Liver (tissue), 9 donors: Measurements from ENCODE around the gene SPATA17. TPM values are rescaled to one million over a fixed set of nuclear protein-coding genes. Genes with fewer than 3 reads are reported as not detected.
A peak's percentile ranks its signal among the peaks of the same experiment; 100 is the strongest.

ENCODE experiments used
- DNase-seq: peaks from one replicate; pipeline ENCODE4 v3.0.0-alpha.2; 2017; ENCODE audit warnings: low spot score
- H3K27ac ChIP-seq, 2 donors: one replicate each; pipeline ENCODE4 v1.7.0; 2013; ENCODE audit warnings: inconsistent platforms in 2 of 2, low read length in 2 of 2, control low read depth in 1 of 2, low read depth in 1 of 2, mild to moderate bottlenecking in 1 of 2
- H3K27me3 ChIP-seq, 4 donors: one replicate each; pipeline versions ENCODE4 v1.6.1 to v1.7.0; 2013; ENCODE audit warnings: low read length in 3 of 4, inconsistent platforms in 1 of 4, mild to moderate bottlenecking in 1 of 4, moderate library complexity in 1 of 4; ENCODE audit not compliant: control insufficient read depth in 4 of 4, insufficient read depth in 4 of 4
- H3K36me3 ChIP-seq, 4 donors: one replicate each; pipeline versions ENCODE4 v1.6.1 to v1.7.0; 2013; ENCODE audit warnings: low read length in 3 of 4, mild to moderate bottlenecking in 3 of 4, low read depth in 1 of 4, moderate library complexity in 1 of 4; ENCODE audit not compliant: control insufficient read depth in 4 of 4, insufficient read depth in 3 of 4
- H3K4me1 ChIP-seq, 4 donors: one replicate each; pipeline versions ENCODE4 v1.6.1 to v1.7.0; 2013; ENCODE audit warnings: low read length in 3 of 4, mild to moderate bottlenecking in 3 of 4, moderate library complexity in 1 of 4; ENCODE audit not compliant: control insufficient read depth in 4 of 4, insufficient read depth in 4 of 4
- H3K4me3 ChIP-seq, 3 donors: one replicate each; pipeline versions ENCODE4 v1.6.1 to v1.7.0; 2013; ENCODE audit warnings: low read length in 3 of 3, control low read depth in 1 of 3, low read depth in 1 of 3, mild to moderate bottlenecking in 1 of 3
- H3K9ac ChIP-seq, 2 donors: one replicate each; pipeline ENCODE4 v1.7.0; 2013; ENCODE audit warnings: low read length in 2 of 2, mild to moderate bottlenecking in 2 of 2, moderate library complexity in 2 of 2, control low read depth in 1 of 2, low read depth in 1 of 2
- H3K9me3 ChIP-seq, 4 donors: one replicate each; pipeline versions ENCODE4 v1.6.1 to v1.7.0; 2013; ENCODE audit warnings: low read length in 3 of 4; ENCODE audit not compliant: control insufficient read depth in 4 of 4
- EGR1 ChIP-seq, 2 donors: IDR thresholded peaks; 2 replicates each; pipeline ENCODE4 v1.6.1; 2016 to 2018; ENCODE audit warnings: antibody characterized with exemption in 2 of 2, low read depth in 2 of 2
- FOXA1 ChIP-seq: IDR thresholded peaks from 2 replicates; pipeline ENCODE4 v1.6.1; 2016; ENCODE audit warnings: antibody characterized with exemption
- FOXA2 ChIP-seq: IDR thresholded peaks from 2 replicates; pipeline ENCODE4 v1.6.1; 2016; ENCODE audit warnings: antibody characterized with exemption
- GABPA ChIP-seq, 2 donors: IDR thresholded peaks in 1 of 2; conservative IDR thresholded peaks in 1 of 2; 2 replicates each; pipeline ENCODE4 v1.6.1; 2016; ENCODE audit warnings: antibody characterized with exemption in 2 of 2, mild to moderate bottlenecking in 1 of 2, moderate library complexity in 1 of 2
- HNF4G ChIP-seq: IDR thresholded peaks from 2 replicates; pipeline ENCODE4 v1.6.1; 2016; ENCODE audit warnings: antibody characterized with exemption
- JUND ChIP-seq, 2 donors: IDR thresholded peaks; 2 replicates each; pipeline ENCODE4 v1.6.1; 2016; ENCODE audit warnings: antibody characterized with exemption in 2 of 2
- NR2F2 ChIP-seq: IDR thresholded peaks from 2 replicates; pipeline ENCODE4 v1.6.1; 2016; ENCODE audit warnings: antibody characterized with exemption
- RAD21 ChIP-seq, 2 donors: IDR thresholded peaks; 2 replicates each; pipeline ENCODE4 v1.6.1; 2016; ENCODE audit warnings: antibody characterized with exemption in 2 of 2, mild to moderate bottlenecking in 2 of 2
- SP1 ChIP-seq: IDR thresholded peaks from 2 replicates; pipeline ENCODE4 v1.6.1; 2018; ENCODE audit warnings: antibody characterized with exemption, mild to moderate bottlenecking
- TAF1 ChIP-seq: conservative IDR thresholded peaks from 2 replicates; pipeline ENCODE4 v1.6.1; 2016; ENCODE audit warnings: antibody characterized with exemption, mild to moderate bottlenecking
- YY1 ChIP-seq: IDR thresholded peaks from 2 replicates; pipeline ENCODE4 v1.6.1; 2016; ENCODE audit warnings: antibody characterized with exemption, mild to moderate bottlenecking
- WGBS: extraction: QIAGEN DNeasy Blood & Tissue Kit; methylation state at CpG from one replicate; pipeline ENCODE4 v1.1.7; 2013; 5-methylcytosine and 5-hydroxymethylcytosine counted together
- polyA plus RNA-seq, 2 donors: library from polyadenylated mRNA; stranded (reverse) in 1 of 2; unstranded in 1 of 2; fragments of 200-250 nt in 1 of 2; fragments of >200 nt in 1 of 2; fragmentation: Nextera tagmentation in 1 of 2; extraction: Ambion mirVana in 1 of 2; gene quantifications; one replicate each; pipeline versions ENCODE4 v1.2.1 to v1.2.3, GENCODE V29; 2013 to 2015
- total RNA-seq, 2 donors: library from RNA; depleted of rRNA; stranded (reverse); fragments of >200 nt; gene quantifications; one replicate each; pipeline ENCODE4 v1.2.3, GENCODE V29; 2014
- TF ChIP-seq, protein P1 (sequence below): IDR thresholded peaks from 2 replicates; pipeline ENCODE4 v1.6.1; 2016; ENCODE audit warnings: antibody characterized with exemption, mild to moderate bottlenecking
- TF ChIP-seq, protein P2 (sequence below): IDR thresholded peaks from 2 replicates; pipeline ENCODE4 v1.6.1; 2016; ENCODE audit warnings: antibody characterized with exemption
- TF ChIP-seq, protein P3 (sequence below): fragments of 150-350 bp; IDR thresholded peaks from 2 replicates; pipeline ENCODE4 v1.5.1; 2017; ENCODE audit warnings: improper control_type of control experiment, low read depth, low read length; ENCODE audit not compliant: missing input control
- donor health status: healthy.
- donor health status: healthy.
- donor health status: healthy.
- donor health status: healthy.
- donor health status: healthy.

SPATA17 gene
- total and polyA plus RNA-seq, 4 donors: 0.08 TPM; not detected in 2

DNA sequence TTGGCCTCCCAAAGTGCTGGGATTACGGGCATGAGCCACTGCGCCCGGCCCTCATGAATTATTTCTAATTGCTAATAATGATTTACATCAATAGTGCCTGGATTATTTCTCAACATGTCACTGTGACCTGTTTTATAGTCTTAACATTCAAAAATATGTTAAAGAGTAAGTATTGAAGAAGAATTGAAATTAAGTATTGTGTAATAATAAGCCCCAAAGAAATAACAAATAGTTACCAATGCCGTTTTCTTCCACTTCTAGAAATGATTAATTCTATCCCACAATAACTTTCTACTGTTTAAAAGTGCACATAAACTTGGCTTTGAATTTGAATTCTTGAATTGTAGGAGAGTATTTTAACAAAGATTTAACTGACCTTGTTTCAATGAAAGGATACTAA is 19.5 kb downstream of the SPATA17 start:
- Histone ChIP-seq H3K36me3 (no peaks in the 10 kb centered on the region), H3K4me3 (no peak overlapping the region), H3K27ac (no peak overlapping the region), H3K27me3 (no peaks in the 10 kb centered on the region), H3K4me1 (no peaks in the 10 kb centered on the region), H3K9ac (no peak overlapping the region), H3K9me3 (no peaks in the 10 kb centered on the region)
- 96% methylated on average over 4 of the region's 4 CpGs for WGBS
- no peak for DNase-seq
- TF ChIP-seq SP1: no peak
- no peak for TF ChIP-seq FOXA2
- TF ChIP-seq, protein P1, sequence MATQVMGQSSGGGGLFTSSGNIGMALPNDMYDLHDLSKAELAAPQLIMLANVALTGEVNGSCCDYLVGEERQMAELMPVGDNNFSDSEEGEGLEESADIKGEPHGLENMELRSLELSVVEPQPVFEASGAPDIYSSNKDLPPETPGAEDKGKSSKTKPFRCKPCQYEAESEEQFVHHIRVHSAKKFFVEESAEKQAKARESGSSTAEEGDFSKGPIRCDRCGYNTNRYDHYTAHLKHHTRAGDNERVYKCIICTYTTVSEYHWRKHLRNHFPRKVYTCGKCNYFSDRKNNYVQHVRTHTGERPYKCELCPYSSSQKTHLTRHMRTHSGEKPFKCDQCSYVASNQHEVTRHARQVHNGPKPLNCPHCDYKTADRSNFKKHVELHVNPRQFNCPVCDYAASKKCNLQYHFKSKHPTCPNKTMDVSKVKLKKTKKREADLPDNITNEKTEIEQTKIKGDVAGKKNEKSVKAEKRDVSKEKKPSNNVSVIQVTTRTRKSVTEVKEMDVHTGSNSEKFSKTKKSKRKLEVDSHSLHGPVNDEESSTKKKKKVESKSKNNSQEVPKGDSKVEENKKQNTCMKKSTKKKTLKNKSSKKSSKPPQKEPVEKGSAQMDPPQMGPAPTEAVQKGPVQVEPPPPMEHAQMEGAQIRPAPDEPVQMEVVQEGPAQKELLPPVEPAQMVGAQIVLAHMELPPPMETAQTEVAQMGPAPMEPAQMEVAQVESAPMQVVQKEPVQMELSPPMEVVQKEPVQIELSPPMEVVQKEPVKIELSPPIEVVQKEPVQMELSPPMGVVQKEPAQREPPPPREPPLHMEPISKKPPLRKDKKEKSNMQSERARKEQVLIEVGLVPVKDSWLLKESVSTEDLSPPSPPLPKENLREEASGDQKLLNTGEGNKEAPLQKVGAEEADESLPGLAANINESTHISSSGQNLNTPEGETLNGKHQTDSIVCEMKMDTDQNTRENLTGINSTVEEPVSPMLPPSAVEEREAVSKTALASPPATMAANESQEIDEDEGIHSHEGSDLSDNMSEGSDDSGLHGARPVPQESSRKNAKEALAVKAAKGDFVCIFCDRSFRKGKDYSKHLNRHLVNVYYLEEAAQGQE: no peak
- no peak for TF ChIP-seq TAF1
- TF ChIP-seq JUND (IDR thresholded peaks at IDR 0.05): no peak
- TF ChIP-seq YY1: no peak
- TF ChIP-seq NR2F2: no peak
- TF ChIP-seq, protein P2, sequence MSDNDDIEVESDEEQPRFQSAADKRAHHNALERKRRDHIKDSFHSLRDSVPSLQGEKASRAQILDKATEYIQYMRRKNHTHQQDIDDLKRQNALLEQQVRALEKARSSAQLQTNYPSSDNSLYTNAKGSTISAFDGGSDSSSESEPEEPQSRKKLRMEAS: no peak
- TF ChIP-seq, protein P3, sequence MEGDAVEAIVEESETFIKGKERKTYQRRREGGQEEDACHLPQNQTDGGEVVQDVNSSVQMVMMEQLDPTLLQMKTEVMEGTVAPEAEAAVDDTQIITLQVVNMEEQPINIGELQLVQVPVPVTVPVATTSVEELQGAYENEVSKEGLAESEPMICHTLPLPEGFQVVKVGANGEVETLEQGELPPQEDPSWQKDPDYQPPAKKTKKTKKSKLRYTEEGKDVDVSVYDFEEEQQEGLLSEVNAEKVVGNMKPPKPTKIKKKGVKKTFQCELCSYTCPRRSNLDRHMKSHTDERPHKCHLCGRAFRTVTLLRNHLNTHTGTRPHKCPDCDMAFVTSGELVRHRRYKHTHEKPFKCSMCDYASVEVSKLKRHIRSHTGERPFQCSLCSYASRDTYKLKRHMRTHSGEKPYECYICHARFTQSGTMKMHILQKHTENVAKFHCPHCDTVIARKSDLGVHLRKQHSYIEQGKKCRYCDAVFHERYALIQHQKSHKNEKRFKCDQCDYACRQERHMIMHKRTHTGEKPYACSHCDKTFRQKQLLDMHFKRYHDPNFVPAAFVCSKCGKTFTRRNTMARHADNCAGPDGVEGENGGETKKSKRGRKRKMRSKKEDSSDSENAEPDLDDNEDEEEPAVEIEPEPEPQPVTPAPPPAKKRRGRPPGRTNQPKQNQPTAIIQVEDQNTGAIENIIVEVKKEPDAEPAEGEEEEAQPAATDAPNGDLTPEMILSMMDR: no peak
- no peak for TF ChIP-seq EGR1 (IDR thresholded peaks at IDR 0.05; ENCODE audit: low read depth in 2 of 2)
- TF ChIP-seq HNF4G: no peak
- no peak for TF ChIP-seq GABPA (IDR thresholded peaks at IDR 0.05 in 1 of 2, conservative IDR thresholded peaks at IDR 0.05 in 1 of 2)

DNA sequence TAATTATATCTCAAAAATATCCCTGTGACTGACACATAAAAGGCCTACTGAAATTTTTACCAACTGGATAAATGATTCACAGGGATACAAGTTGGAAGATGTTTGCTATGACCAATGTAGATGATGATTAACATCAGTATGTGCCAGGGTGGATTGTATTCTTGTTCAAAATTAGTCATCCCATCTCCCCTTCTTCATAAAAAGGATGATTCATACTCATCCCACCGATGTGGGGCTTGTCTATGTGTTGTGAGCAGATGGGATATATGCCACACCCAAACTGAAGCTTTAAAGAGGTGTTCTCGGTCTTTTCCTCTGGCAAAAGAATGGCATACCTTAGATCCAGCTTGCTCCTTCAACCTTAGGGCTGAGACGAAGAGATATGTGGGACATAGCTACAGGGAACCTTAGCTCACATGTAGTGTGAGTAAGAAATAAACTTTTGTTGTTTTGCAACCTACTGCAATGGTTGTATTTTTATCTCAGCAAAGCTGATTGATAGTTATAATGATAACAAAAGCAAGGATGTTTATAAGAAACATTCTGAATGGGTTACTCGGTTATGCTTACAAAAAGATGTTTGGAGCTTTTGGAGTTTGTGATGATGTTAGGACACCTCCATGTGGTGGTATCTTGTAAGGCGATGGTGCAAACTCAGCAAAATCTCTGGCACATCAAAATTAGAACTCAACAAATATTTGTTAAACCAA is 29.4 kb downstream of the SPATA17 start:
- Histone ChIP-seq H3K36me3 (no peaks in the 10 kb centered on the region), H3K27ac (no peak overlapping the region), H3K9ac (no peak overlapping the region), H3K27me3 (no peaks in the 10 kb centered on the region), H3K4me3 (no peak overlapping the region), H3K9me3 (no peaks in the 10 kb centered on the region), H3K4me1 (no peaks in the 10 kb centered on the region)
- 62% methylated on average over 5 of the region's 5 CpGs for WGBS
- TF ChIP-seq FOXA1 (no peak), RAD21 (IDR thresholded peaks at IDR 0.05) (peak; percentile 66 to 73)
- TF ChIP-seq, protein P3: peak; percentile 17
- no peak for DNase-seq
